ENCODE results near the gene JMJD1C. TPM values are rescaled to one million over a fixed set of nuclear protein-coding genes. Genes with fewer than 3 reads are reported as not detected.

The JMJD1C gene
- total RNA-seq, 1 experiment from 2014 or later: 89.7 TPM

DNA sequence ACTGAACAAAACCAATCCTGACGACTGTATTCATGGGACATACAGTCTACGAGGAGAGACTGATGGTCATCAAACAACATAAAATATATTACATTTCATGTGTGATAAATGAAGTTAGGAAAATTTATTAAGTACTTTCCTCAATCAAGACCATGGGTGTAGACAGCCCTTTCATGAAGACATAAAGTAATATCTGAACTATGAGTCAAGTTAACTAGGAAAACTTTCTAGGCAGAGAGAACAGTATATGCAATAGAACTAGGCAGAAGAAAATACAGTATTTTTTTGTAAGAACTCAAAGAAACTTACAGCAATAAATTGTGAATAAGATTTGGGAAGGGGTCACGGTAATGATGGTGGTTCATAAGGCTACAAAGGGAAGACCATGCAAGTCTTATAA is 112.8 kb downstream of the JMJD1C start:
- Mint-ChIP-seq H3K4me3 (ENCODE audit: unreplicated experiment) (no peak overlapping the region), H3K4me1 (ENCODE audit: low read depth, unreplicated experiment) (peaks cover 13% of the 10 kb centered on the region), H3K27ac (ENCODE audit: unreplicated experiment) (no peak overlapping the region), H3K27me3 (ENCODE audit: insufficient read depth, unreplicated experiment) (no peaks in the 10 kb centered on the region), H3K9me3 (ENCODE audit: unreplicated experiment) (no peaks in the 10 kb centered on the region), H3K36me3 (ENCODE audit: insufficient read depth, unreplicated experiment) (peaks cover 11% of the 10 kb centered on the region)
- Histone ChIP-seq H3K9me3 (no peaks in the 10 kb centered on the region), H3K27me3 (replicated peaks; ENCODE audit: control insufficient read depth, insufficient read depth, low read length) (no peaks in the 10 kb centered on the region), H3K4me1 (peaks cover 8% of the 10 kb centered on the region), H3K36me3 (ENCODE audit: control insufficient read depth, insufficient read depth, low read length) (no peaks in the 10 kb centered on the region; the same call in 1 of the 2 replicates), H3K4me3 (ENCODE audit: low read depth, low read length) (no peak overlapping the region)
- intact Hi-C loops (cut with micrococcal nuclease; ENCODE audit: unreplicated experiment): no loop called here
- no peak for DNase-seq
- POLR2A ChIA-PET: no interaction called here
- TF ChIP-seq, protein P1, sequence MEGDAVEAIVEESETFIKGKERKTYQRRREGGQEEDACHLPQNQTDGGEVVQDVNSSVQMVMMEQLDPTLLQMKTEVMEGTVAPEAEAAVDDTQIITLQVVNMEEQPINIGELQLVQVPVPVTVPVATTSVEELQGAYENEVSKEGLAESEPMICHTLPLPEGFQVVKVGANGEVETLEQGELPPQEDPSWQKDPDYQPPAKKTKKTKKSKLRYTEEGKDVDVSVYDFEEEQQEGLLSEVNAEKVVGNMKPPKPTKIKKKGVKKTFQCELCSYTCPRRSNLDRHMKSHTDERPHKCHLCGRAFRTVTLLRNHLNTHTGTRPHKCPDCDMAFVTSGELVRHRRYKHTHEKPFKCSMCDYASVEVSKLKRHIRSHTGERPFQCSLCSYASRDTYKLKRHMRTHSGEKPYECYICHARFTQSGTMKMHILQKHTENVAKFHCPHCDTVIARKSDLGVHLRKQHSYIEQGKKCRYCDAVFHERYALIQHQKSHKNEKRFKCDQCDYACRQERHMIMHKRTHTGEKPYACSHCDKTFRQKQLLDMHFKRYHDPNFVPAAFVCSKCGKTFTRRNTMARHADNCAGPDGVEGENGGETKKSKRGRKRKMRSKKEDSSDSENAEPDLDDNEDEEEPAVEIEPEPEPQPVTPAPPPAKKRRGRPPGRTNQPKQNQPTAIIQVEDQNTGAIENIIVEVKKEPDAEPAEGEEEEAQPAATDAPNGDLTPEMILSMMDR (IDR thresholded peaks at IDR 0.05; ENCODE audit: insufficient read depth in 1 of 2, low read depth in 1 of 2, low read length in 1 of 2, severe bottlenecking in 1 of 2, unreplicated experiment in 1 of 2): no peak
- CTCF ChIA-PET: no interaction called here
- BruUV-seq (replicated peaks): no TSS peak

DNA sequence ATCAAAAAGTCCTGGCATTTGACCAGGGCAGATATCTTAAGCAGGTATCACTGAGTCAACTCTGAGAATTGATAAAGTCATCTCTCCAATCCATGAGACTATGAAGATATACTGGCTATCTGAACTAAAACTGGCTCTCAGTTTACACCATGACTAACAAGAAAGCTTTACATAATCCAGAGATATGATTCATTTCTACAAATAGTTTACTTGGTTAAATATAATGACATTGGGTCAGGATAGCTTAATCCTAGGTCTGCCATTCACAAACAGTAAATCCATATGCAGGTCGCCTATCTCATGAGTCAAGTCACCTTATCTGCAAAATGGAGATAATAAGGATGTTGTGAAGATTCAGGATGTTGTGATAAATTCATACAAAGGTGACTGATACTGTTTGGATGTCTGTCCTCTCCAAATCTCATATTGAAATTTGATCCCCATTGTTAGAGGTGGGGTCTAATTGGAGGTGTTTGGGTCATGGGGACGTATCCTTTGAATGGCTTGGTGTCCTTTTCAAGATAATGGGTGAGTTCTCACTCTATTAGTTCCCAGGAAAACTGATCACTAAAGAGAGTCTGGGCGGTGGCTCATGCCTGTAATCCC is 117.4 kb downstream of the JMJD1C start:
- no TSS peak for BruUV-seq (replicated peaks)
- DNase-seq: peak in 1 of 2 experiments; percentile 53
- peaks cover 17% of the 10 kb centered on the region for H3K4me1 ChIP-seq
- H3K9me3 ChIP-seq: no peaks in the 10 kb centered on the region
- intact Hi-C loops (cut with micrococcal nuclease; ENCODE audit: unreplicated experiment): loop anchor here (5.0 kb wide), 1 partner anchor 284 kb away; no protein-coding TSS in a partner anchor
- H3K27me3 ChIP-seq (replicated peaks; ENCODE audit: control insufficient read depth, insufficient read depth, low read length): no peaks in the 10 kb centered on the region
- 0 out of 2 replicates have a peak, but pooled peaks cover 1% of the 10 kb centered on the region for H3K36me3 ChIP-seq (ENCODE audit: control insufficient read depth, insufficient read depth, low read length)
- Mint-ChIP-seq H3K4me1 (ENCODE audit: low read depth, unreplicated experiment) (peaks cover 19% of the 10 kb centered on the region), H3K4me3 (ENCODE audit: unreplicated experiment) (no peak overlapping the region), H3K36me3 (ENCODE audit: insufficient read depth, unreplicated experiment) (peaks cover 15% of the 10 kb centered on the region), H3K9me3 (ENCODE audit: unreplicated experiment) (no peaks in the 10 kb centered on the region), H3K27ac (ENCODE audit: unreplicated experiment) (no peak overlapping the region), H3K27me3 (ENCODE audit: insufficient read depth, unreplicated experiment) (no peaks in the 10 kb centered on the region)
- TF ChIP-seq, protein P1 (IDR thresholded peaks at IDR 0.05; ENCODE audit: insufficient read depth in 1 of 2, low read depth in 1 of 2, low read length in 1 of 2, severe bottlenecking in 1 of 2, unreplicated experiment in 1 of 2): no peak
- ChIA-PET POLR2A (no interaction called here), CTCF (interaction anchor here (0.7 kb wide), 2 partner anchors 146 to 149 kb away, joined by 3 read pairs; no protein-coding TSS in a partner anchor)
- H3K4me3 ChIP-seq (ENCODE audit: low read depth, low read length): no peak overlapping the region

DNA sequence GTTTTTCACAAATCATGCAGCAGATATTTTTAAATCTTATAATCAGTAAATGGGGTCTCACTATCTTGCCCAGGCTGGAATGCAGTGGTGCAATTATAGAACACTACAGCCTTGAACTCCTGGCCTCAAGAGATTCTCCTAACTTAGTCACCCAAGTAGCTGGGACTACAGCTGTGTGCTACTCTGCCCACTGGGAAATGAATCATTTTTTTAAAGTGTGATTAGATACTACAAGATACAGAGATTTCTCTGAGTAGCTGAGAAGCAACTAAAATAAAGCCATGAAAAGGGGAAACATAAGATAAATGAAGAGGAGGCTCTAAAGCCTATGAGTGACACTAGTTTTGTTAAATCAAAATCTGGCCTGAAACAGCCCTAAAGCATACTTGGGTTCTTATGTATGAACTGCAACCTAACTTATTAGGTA is 119.7 kb downstream of the JMJD1C start:
- Mint-ChIP-seq H3K9me3 (ENCODE audit: unreplicated experiment) (no peaks in the 10 kb centered on the region), H3K27me3 (ENCODE audit: insufficient read depth, unreplicated experiment) (no peaks in the 10 kb centered on the region), H3K4me1 (ENCODE audit: low read depth, unreplicated experiment) (peaks cover 13% of the 10 kb centered on the region), H3K4me3 (ENCODE audit: unreplicated experiment) (no peak overlapping the region), H3K27ac (ENCODE audit: unreplicated experiment) (no peak overlapping the region), H3K36me3 (ENCODE audit: insufficient read depth, unreplicated experiment) (peaks cover 15% of the 10 kb centered on the region)
- intact Hi-C loops (cut with micrococcal nuclease; ENCODE audit: unreplicated experiment): loop anchor here (5.0 kb wide), 1 partner anchor 286 kb away; no protein-coding TSS in a partner anchor
- BruUV-seq (replicated peaks): no TSS peak
- H3K9me3 ChIP-seq: no peaks in the 10 kb centered on the region
- DNase-seq: no peak
- H3K4me3 ChIP-seq (ENCODE audit: low read depth, low read length): no peak overlapping the region
- peaks cover 17% of the 10 kb centered on the region for H3K4me1 ChIP-seq
- CTCF ChIA-PET: no interaction called here
- POLR2A ChIA-PET: no interaction called here
- no peaks in the 10 kb centered on the region for H3K27me3 ChIP-seq (replicated peaks; ENCODE audit: control insufficient read depth, insufficient read depth, low read length)
- TF ChIP-seq, protein P1 (IDR thresholded peaks at IDR 0.05; ENCODE audit: insufficient read depth in 1 of 2, low read depth in 1 of 2, low read length in 1 of 2, severe bottlenecking in 1 of 2, unreplicated experiment in 1 of 2): no peak
- 0 out of 2 replicates have a peak, but pooled peaks cover 1% of the 10 kb centered on the region for H3K36me3 ChIP-seq (ENCODE audit: control insufficient read depth, insufficient read depth, low read length)

Data from Caco-2 (cell line).